Bone marrow (tissue), 2 donors: ENCODE measurements around the gene DGKH.
"Not testable (repeated sequence)": the region's sequence is repeated elsewhere in the genome, so short reads cannot be mapped to it uniquely, and the experiment has no call there.

Source experiments
- DNase-seq, 2 donors: peaks; one replicate each; lab custom pipeline; 2025; lab: John Stamatoyannopoulos, UW

The DGKH gene

DNA sequence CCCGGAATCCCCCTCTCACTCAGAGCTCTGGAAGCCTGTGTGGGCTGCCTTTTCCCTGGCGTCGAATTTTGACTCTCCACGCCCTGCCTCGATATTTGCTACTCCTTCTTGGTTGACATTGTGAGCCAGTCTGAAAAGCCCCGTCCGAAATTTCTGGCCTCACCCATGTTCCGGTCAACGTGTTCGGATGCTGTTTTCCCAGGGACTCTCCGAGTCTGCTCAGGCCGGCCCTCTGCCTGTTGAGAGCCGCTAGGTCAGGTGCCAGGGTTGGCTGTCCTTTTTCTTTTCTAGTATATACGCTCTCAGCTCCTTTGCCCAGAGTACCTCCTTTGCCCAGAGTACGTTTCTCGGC, 6.8 kb upstream of the DGKH start:
- DNase-seq, result peak in 1 of 2 donors; percentile 41

DNA sequence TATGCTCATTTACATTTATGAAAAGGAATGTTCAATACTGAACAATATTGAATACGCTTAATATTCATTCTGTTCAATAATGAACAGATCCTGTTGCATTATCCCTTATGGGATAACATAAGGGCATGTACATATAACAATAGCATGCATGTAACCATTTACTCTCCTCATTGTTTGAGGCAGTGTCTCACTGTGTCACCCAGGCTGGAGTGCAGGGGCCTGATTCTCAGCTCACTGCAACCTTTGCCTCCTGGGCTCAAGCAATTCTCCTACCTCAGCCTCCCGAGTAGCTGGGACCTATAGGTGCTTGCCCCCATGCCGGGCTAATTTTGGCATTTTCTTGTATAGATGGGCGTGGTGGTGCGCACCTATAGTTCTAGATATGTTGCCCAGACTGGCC, 4.8 kb upstream of the DGKH start:
- no peak for DNase-seq

DNA sequence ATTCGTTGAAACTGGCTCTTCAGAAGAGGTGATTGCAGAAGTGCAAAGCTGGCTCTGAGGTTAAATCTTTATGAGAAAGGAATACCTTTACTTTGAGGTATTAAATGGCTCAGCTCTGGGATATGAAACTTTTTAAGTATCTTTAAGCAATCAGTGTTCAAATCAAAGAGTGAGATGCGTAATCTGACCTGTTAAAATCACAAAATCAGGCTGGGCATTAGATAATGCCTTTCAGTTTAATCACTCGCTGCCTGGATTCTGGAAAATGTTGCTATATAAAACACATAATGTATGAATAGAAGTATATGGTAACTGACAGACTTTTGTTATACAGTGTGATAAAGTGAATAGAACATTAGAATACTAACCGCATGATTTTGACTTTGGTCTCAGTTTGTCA, 2.0 kb upstream of the DGKH start:
- no peak for DNase-seq

DNA sequence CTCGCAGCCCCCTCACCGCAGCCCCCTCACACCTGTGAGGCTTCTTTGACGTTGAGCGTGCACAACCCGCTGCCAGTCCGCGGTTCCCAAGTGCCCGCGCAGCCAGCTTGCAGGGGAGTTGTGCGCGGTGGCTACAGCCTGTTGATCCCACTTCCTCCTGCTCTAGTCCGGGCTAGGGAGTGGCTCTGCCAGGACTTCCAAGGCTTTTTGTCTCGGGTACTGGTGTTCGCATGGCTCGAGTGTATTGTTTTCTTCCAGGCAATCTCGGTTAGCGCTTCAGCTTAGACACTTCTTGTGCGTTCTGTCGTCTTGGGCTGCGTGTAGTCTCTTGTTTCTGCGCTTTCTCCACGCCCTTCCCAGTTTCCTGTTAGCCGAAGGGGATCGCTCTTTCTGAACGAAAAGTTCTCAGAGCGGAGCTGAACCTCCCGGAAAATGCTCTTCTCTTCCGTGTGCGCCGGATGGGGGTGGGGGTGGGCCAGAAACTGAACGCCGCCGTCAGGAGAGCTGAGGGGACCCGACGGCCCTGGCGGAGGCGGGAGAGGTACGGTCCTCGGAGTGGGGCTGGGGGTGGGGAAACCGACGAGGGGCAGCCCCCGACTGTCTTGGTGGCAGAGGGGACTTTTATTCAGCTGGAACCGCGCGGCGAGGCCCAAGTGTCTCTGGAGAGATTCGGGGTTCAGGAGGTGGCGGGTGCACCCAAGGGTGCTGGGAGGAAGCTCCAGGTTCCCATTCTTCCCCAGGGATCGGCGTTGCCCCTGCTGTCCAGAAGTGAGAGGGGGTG, 697 bp upstream of the DGKH start:
- DNase-seq, result peak in 1 of 2 donors; percentile 21

DNA sequence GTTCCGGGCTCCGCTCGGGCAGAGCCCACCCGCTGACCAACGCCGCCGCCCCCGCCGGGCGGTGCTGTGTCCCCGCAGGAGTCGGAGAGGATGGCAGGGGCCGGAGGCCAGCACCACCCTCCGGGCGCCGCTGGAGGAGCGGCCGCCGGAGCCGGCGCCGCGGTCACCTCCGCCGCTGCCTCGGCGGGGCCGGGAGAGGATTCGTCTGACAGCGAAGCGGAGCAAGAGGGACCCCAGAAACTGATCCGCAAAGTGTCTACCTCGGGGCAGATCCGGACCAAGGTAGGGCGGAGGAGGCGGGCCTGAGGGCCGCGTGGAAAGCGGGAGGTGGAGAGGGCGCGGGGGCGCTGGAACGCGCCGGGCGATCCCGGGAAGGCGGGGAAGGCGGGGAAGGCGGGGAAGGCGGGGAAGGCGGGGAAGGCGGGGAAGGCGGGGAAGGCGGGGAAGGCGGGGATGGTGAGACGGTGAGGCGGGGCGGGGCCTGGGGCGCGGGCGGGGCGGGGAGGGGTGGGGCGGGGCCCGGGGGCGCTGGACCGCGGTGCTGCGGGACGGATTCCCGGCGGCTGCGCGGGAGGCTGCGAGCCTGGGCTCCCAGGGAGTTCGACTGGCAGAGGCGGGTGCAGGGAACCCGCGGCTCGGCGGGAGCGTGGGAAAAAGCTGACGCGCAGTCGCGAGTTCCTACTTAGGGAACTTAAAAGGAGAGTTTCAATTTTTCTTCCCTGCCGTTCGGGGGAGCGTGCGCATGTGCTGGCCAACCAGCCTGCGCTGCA, 421 bp downstream of the DGKH start:
- peak; percentile 11 to 68 for DNase-seq

DNA sequence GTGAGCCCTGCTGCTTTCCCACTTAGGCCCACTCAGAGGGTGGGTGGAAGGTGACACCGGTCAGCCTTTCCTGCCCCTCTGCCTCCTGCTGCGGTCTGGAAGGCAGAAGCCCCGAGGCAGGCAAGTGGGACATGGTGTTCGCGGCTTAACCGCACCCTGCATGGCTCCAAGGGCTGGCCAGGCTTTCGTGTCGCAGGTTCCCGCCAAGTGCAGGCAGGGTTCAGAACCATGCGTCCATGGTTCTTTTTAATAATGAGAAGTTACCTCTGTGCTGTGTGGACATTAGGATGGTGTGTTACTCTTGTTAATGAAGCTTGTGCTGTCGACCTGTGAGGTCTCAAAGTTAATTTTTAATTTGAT, 986 bp downstream of the DGKH start:
- no peak for DNase-seq

DNA sequence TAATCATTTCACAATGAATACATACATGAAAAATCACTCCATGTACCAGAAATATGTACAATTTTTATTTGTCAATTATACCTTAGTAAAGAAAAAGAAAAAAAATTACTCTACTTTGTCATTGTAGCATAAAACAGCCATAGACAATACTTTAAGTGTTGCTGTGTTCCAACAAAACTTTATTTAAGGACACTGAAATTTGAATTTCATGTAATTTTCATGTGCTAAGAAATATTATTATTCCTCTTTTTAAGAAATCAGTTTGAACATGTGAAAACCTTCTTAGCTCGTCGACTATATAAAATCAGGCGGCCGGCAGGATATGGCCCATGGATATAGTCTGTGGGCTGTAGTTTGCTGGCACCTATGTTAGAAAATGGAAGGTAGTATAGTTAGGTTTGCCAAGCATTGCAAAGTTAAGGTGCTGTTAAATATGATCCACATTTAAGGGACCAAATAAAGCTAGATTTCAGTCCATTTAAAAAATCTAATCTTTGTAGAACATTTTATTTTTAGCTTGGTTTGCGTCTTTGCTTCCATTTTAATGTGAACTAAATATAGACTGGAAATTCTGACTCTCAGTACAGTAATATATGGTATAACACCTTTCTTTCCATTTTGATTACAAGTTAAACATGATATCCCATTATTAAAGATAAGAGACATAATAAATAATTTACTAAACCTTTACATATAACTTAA, 6.5 kb downstream of the DGKH start:
- DNase-seq, result no peak

DNA sequence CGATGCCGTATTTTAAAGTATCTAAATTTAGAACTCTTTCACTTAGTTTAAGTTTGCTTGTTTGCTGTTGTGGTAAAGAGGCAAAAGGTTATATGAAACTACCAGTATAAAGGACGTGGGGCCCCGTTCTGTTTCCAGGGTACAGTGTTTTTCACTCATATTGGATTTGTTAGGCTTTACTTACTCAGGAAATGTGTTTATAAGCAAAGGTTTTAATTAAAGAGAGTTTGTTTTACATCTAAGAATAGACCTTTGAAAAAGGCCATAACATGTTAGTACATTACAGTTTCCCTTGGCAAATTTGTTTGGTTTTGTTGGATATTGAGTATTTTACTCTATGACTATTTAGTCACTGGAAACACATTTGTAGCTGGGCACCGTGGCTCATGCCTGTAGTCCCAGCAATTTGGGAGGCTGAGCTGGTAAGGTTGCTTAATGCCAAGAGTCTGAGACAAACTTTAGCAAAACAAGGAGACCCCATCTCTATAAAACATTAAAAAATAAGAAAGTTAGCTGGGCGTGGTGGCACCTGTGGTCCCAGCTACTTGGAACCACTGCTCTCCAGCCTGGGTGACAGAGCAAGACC, 7.1 kb downstream of the DGKH start:
- DNase-seq, result no peak

DNA sequence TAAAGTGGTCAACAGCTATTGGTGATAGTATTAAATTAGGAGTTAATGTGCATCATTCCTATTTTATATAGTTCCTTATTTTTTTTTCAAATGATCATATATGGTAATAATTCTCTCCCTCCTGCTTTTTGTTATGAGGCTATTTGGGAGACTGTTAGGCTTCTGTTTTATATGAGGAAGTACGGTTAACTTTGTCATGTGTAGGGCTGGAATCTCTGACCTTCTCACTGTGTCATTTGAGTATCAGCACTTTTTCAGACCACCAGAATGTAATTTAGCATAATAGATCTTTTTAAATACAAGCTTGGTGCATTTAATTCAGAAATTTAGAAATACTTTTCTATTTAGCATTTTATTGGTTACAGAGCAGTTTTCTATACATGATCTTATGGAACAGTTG, 7.7 kb downstream of the DGKH start:
- DNase-seq, result no peak

DNA sequence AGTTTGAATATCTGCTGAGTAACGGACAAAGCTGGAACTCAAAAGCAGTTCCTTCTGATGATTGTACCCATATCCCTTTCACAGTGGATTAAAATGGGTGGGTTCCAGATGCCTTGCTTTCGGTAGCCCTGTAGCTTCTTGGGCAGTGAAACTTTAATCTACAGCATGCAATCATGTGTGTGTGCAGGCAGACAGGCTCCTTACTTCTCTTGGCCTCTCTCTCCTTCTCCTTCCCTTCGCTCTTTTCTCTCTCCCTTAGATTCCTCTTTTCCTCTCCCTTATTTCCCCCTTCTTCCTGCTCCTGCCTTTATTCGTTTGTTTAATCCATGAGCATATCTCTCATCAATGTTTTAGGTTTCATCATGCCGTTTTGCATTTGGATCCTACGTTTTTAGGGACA, 8.1 kb downstream of the DGKH start:
- no peak for DNase-seq

DNA sequence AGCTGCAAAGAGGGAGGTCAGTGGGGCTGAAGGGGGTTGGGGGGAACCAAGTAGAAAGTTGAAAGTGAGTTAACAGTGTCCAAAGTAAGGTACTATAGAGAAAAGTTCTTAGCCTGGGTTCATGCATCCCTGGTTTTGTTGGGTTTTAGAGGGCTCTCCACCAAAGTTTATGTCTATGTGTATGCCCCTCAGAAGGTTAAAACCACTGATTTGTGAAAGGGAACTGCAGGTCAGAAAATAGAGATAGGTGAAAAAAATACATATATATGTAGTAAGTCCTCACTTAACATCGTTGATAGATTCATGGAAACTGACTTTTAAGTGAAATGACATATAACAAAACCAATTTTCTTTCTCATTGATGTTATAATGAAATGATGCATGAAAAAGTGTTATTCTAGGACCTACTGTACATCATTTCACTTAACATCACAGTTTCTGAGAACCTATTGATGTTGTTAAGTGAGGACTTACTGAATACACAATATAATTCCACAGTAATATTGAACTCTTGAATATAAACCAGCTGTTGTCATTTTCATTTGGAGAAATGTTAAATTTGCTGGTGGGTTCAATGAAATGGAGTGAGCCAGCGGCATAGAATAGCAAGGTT, 9.6 kb downstream of the DGKH start:
- no peak for DNase-seq

DNA sequence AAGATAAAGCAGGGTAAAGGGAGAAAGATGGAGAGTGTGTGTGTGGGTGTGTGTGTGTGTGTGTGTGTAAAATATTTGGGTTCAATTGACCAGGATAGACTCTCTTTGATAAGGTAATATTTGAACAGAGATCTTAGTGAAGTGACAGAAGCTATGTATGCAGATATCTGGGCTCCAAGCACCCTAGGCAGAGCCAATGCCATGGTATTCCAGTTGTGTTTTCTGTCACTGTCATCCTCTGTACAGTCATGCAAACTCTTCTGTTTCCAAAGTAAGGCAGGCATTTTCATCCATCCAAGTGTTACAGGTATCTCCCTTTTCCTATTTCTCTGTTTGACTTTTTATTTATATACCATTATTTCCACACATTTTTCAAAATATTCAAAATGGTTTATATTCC, 13.5 kb downstream of the DGKH start:
- no peak for DNase-seq

DNA sequence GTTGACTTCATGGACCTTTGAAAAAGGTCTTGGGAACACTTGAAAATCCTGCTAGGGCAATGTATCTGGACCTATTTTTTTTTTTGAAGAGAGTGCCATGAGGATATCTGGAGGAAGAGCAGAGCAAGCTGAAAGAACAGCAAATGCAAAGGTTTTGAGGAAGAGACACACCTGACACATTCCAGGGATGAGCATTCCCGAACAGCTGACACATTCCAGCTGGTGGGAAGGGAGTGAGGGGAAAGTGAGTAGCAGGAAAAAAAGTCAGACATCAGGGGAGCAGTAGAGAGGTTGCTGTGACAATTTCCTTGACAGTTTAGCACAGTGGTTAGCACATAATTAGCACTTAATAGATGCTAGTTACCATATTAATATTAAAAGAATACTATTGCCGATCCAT, 14.7 kb downstream of the DGKH start:
- DNase-seq, result no peak

DNA sequence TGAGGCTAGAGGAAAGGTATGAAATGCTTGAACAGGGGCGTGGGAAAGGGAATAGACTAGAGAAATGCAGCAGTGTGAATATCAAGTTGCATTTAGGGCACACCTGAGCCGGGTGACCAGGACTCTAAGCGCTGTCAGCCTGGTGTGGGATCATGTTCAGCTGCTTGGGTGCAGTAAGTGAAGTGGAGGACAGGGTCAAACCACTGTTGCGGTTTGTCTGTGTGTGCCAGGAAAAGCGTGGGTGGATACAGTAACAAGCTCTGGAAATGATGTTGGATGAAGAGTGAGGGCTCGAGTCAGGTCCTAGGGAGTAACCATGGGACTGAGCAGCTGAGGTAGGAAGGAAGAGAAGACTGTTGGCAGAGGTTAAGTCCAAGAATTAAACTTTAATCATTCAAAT, 15.8 kb downstream of the DGKH start:
- no peak for DNase-seq

DNA sequence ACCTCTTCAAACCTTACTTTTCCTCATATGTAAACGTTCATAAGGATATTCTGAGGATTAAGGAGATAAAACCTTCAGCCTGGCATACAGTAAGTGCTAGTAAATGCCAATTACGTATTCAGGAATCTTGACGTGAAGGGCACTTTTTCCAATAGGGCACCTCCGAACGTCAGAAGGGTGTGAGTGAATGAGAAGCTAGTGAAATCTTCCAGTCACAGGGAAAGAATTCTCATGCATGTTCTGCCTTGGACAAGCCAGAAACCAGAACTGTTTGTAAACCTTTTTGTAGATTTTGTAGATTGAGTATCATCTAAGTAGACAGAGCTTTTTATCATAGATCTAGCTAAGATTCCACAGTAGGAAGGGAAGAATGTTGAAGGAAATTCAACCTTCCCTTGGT, 16.5 kb downstream of the DGKH start:
- DNase-seq, result no peak

DNA sequence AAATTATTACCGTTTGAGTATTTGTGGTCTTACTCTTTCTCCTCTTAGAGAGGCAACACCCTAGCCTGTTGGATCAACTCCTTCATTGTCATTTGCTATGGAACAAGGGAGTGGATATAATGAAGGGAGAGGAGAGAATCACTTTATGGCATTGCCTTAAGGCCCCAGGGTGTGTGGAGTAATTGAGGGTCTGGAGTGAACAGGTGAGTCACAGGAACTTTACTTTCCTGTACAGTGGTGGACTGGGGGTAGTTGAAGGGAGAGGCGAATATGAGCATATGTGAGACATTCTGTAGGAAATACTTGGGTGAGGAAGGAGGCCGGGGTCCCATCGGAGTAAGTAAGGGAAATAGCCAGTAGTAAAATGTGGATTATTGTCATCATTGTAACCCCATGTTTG, 17.0 kb downstream of the DGKH start:
- DNase-seq, result no peak

DNA sequence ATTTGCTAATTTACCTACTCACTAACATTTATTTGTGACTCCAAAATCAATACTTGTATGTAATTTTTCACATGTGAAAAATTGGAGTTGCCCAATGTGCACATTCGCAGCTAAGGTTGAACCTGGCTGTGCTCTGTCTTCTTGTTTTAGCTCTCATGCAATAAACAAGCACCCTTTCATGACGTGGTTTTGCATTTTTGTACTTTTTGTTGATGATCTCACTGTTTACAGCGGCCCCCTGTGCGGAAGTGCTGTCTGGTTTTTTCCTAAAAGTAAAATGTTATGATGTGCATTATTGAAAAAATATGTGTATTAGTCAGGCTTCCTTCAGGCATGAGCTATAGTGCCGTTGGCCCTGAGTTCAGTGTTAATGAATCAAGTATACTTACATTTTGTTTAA, 18.1 kb downstream of the DGKH start:
- DNase-seq, result no peak

DNA sequence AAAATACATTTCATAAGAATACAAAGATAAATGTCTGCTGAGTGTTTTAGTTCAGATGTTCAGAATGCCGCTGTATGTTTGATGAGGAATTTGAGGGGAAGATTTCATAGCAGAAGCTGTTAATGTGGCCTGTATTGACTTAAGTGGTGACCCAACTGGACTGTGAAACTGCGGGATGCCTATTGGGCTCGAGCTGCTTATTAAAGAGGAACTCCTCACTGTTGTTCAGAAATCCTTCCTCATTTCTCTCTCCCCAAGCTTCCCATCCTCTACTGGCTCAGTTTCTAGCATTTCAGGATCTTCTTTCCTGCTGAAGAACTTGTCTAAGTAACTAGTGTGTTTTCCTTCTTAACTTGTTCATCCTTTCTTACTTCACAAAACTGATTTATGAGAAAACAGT, 20.4 kb downstream of the DGKH start:
- no peak for DNase-seq

DNA sequence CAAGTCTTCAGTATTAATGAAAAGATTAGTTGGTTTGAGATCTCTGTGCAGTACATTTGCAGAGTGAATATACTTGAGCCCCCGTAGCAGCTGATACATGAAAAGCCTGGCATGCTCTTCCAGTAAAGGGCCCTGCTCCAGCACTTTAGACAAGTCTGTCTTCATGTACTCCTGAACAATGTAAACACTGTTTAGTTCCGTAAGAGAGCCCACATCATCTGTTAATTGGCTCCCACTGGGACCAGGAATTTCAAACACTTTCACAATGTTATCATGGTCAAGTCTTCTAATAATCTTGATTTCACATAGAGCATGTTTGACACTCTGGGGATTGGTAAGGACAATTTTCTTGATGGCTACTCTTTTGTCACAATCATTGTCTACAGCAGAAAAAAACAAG, 22.2 kb downstream of the DGKH start:
- DNase-seq, result not testable (repeated sequence)

DNA sequence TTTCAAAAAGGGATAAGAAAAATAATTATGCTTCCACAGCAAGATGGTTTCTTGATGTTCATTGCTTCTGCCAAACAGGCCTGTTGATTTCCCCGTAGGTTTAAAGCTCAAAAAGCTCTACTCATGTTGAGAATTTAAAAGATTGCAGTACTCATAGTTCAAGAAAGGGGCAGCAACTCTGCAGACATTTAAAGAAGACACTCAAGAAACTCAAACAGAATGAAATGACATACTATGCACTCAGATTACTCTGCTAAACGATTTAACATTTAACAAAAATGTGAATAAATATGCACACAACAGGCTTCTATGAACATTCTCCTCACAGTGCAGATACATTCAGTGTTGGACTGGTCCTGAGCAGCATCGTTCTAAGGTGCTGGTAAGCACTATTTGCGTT, 22.7 kb downstream of the DGKH start:
- not testable (repeated sequence) for DNase-seq

DNA sequence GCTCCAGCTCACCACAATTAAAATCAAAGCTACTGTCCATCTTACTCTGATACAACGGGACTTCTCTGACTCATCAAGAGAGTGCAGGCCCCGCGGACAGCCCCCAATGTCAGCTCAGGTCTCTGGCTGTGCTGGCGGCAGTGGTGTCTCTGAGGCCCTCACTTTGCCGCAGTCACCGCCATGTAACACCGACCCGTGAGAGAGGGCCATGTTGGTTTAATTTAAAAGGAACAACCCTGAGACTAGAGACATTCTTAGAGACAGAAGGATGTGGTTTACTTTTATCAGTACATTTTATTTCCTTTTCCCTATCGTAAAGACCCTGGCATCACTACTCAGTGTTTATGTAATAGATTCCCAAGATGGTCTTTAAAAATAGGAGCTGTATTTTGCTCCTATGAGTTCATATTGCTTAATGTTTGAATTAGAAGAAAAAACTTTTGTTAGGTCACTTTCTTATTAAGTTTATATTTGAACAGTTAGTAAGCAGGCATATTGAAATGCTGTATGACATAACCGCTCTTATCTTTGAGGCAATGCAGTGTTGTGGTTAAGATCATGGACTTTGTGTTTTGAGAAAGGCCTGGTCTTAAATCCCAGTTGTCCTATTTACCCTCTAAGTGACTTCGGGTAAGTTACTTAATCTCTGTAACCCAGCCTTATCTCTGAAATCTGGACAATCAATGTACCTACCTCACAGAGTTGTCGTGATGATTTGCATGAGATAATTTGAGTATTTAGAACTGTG, 23.4 kb downstream of the DGKH start:
- no peak for DNase-seq

DNA sequence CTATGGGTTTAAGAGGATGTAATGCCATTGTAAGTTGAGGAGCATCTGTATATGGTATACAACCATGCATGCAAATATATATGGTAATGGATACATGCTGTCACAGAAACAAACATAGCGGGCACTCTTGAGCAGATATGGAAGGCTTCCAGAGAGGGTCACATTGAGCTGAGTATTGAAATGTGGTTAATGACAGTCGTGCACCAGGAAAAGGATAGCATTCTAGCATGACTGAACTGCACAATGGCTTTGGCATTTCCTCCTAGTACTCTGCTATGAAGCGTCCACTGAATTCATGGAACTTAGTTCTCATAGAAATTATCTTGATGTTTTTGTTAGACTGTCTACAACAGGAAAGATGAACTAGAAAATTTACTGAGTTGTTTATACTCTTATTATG, 25.2 kb downstream of the DGKH start:
- no peak for DNase-seq
